ENCODE results near the gene HSD17B2. TPM values are rescaled to one million over a fixed set of nuclear protein-coding genes. Genes with fewer than 3 reads are reported as not detected.
"Not testable (repeated sequence)": the region's sequence is repeated elsewhere in the genome, so short reads cannot be mapped to it uniquely, and the experiment has no call there.

The HSD17B2 gene
- total RNA-seq, 2 experiments from 2014 or later = not detected

DNA sequence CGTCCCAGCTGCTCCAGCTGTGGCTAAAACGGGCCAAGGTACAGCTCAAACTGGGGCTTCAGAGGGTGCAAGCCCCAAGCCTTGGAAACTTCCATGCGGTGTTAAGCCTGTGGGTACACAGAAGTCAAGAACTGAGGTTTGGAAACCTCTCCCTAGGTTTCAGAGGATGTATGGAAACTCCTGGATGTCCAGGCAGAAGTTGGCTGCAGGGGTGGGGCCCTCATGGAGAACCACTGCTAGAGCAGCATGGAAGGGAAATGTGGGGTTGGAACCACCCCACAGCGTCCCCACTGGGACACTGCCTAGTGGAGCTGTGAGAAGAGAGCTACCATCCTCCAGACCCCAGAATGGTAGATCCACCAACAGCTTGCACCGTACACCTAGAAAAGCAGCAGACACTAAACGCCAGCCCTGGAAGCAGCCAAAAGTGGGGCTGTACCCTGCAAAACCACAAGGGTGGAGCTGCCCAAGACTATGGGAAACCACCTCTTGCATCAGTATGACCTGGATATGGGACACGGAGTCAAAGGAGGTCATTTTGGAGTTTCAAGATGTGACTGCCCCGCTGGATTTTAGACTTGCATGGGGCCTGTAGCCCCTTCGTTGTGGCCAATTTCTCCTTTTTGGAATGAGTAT is 26.0 kb upstream of the HSD17B2 start:
- H3K27me3 Mint-ChIP-seq = peaks cover 6% of the 10 kb centered on the region
- no peak for ATAC-seq (ENCODE audit: low read depth)

DNA sequence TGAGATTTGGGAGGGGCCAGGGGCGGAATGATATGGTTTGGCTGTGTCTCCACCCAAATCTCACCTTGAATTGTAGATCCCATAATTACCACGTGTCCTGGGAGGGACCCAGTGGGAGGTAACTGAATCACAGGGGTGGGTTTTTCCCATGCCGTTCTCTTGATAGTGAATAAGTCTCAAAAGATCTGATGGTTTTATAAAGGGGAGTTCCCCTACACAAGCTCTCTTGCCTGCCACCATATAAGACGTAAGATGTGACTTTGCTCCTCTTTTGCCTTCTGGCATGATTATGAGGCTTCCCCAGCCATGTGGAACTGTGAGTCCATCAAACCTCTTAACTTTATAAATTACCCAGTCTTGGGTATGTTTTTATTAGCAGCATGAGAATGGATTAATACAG is 25.3 kb upstream of the HSD17B2 start:
- H3K27me3 Mint-ChIP-seq; ATAC-seq (ENCODE audit: low read depth); POLR2A ChIA-PET; DNase-seq; H3K27ac Mint-ChIP-seq: not testable (repeated sequence)
- Mint-ChIP-seq H3K4me3 (peak overlapping the region; percentile 10), H3K4me1 (peaks cover 17% of the 10 kb centered on the region), H3K9me3 (peaks cover 21% of the 10 kb centered on the region), H3K36me3 (peaks cover 38% of the 10 kb centered on the region)

More for the DNA sequence above, 26.0 kb upstream of the HSD17B2 start:
- Mint-ChIP-seq H3K4me1 (peaks cover 17% of the 10 kb centered on the region), H3K4me3 (no peak overlapping the region), H3K9me3 (peaks cover 21% of the 10 kb centered on the region), H3K36me3 (peaks cover 44% of the 10 kb centered on the region), H3K27ac (no peak overlapping the region)
- POLR2A ChIA-PET = no interaction called here
- no peak for DNase-seq

DNA sequence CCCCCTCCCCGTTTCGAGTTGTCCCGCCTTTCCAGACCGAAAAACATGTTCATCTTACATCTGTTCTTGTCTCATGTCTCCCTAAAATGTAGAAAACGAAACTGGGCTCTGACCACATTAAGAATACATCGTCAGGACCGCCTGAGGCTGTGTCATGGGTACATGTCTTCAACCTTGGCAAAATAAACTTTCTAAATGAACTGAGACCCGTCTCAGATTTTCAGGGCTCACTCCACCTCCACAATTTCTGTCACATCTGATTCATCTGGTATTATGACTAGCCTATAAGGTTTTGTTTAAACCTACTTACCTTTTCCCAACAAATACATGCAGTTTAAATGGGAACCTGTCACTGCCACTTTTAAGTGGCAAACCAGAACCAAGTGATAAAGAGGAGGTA is 24.4 kb upstream of the HSD17B2 start:
- peaks cover 9% of the 10 kb centered on the region for H3K27me3 Mint-ChIP-seq
- ATAC-seq (ENCODE audit: low read depth) (no peak), DNase-seq (no peak)
- peaks cover 26% of the 10 kb centered on the region for H3K9me3 Mint-ChIP-seq
- H3K4me1 Mint-ChIP-seq = peaks cover 17% of the 10 kb centered on the region
- H3K36me3 Mint-ChIP-seq = peaks cover 36% of the 10 kb centered on the region
- peak overlapping the region; percentile 91 for H3K4me3 Mint-ChIP-seq
- peak overlapping the region; percentile 83 for H3K27ac Mint-ChIP-seq
- POLR2A ChIA-PET = interaction anchor here (1.0 kb wide), 1 partner anchor 13 kb away, joined by 3 read pairs; no protein-coding TSS in a partner anchor

DNA sequence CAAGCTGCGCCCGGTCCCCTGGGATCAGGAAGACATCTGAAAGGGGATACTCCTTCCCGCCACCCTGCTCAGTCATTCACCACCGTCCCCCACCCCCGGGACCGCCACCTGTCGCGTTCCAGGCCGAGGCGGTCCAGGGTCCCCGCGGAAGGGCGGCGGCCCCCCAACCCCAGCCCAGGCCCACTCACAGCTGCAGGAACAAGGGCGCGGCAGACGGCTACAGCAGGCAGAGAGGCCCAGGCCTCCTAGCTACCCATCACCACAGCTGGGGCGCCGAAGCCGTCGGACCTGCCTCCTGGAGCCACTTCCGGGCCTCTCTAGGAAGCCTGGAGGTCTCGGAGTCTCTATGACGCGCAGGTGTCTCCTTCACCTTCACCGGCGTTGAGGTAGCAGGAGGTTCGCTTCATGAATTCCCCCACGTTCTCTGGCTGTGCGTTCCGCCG is 23.8 kb upstream of the HSD17B2 start, which contains the start of gene SDR42E1:
Gene SDR42E1 (minus strand): TSS at position 272 of the 443 bp plus-strand sequence. CDS start 10,612 bp downstream, outside the sequence.
- DNase-seq (peak; percentile 74), ATAC-seq (ENCODE audit: low read depth) (peak; percentile 98)
- peaks cover 17% of the 10 kb centered on the region for H3K4me1 Mint-ChIP-seq
- POLR2A ChIA-PET = interaction anchor here (1.0 kb wide), 1 partner anchor 13 kb away, joined by 3 read pairs; no protein-coding TSS in a partner anchor
- H3K9me3 Mint-ChIP-seq = peaks cover 26% of the 10 kb centered on the region
- peak within 1 kb of the TSS; percentile 83 for H3K27ac Mint-ChIP-seq
- peaks cover 9% of the 10 kb centered on the region for H3K27me3 Mint-ChIP-seq
- peak within 1 kb of the TSS; percentile 91 for H3K4me3 Mint-ChIP-seq
- H3K36me3 Mint-ChIP-seq = peaks cover 32% of the 10 kb centered on the region

DNA sequence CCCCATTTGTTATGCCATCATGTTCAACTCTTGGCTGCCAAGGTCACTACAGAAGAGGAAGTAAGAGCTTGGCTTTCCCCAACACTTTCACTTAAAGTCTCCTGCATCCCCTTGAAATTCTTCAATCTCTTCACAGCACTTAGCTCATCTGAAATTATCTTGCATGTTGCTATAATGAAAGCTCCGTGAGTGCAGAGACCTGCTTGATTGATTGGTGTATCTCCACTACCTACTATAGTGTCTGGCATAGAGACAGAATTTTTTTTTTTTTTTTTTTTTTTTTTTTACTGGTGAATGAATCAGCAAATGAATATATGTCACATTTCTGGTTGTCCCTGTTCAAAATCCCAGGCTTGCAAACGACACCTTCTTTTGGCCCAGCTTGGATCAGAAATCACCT is 21.9 kb upstream of the HSD17B2 start:
- Mint-ChIP-seq H3K27me3 (peaks cover 12% of the 10 kb centered on the region), H3K4me3 (no peak overlapping the region), H3K9me3 (peaks cover 24% of the 10 kb centered on the region), H3K36me3 (peaks cover 20% of the 10 kb centered on the region), H3K27ac (no peak overlapping the region), H3K4me1 (peaks cover 15% of the 10 kb centered on the region)
- DNase-seq = no peak
- POLR2A ChIA-PET = no interaction called here
- ATAC-seq (ENCODE audit: low read depth) = no peak

DNA sequence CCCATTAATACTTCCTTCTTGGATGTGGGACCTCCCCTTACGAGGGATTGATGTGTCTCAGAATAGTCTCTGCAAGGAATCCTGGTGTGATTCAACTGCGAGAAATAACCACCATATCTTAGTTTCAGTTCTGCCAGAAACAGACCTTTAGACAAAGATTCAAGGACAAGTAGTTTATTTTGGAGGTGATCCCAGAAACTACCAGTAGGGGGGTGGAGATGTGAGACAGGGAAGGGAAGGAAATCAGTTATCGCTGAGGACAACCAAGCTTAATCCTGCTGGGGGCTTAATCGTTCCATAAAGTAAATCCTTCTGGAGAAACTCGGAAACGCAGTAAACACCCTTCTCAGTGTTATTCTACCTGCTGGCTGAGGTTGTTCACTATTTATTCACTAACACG is 18.8 kb upstream of the HSD17B2 start:
- DNase-seq = no peak
- no peak for ATAC-seq (ENCODE audit: low read depth)
- Mint-ChIP-seq H3K9me3 (peaks cover 13% of the 10 kb centered on the region), H3K27me3 (peaks cover 17% of the 10 kb centered on the region), H3K4me1 (peaks cover 8% of the 10 kb centered on the region), H3K27ac (no peak overlapping the region), H3K4me3 (no peak overlapping the region), H3K36me3 (peaks cover 1% of the 10 kb centered on the region)
- POLR2A ChIA-PET = no interaction called here

DNA sequence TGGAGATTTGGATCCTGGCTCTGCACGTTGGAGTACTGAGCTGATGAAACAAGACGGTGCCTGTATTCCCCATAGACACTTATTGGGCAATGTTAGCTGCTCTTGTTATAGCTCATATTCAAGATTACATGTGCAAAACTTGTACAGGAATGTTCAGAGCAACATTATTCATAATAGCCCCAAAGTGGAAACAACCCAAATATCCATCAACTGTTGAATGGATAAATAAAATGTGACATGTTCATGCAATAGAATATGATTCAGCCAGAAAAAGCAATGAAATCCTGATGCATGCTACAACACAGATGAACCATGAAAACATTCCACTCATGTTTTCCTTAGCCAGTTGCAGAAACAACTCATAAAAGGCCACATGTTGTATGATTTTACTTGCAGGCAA is 18.1 kb upstream of the HSD17B2 start:
- Mint-ChIP-seq H3K27me3 (peaks cover 17% of the 10 kb centered on the region), H3K27ac (no peak overlapping the region), H3K9me3 (peaks cover 12% of the 10 kb centered on the region), H3K4me1 (peaks cover 3% of the 10 kb centered on the region), H3K4me3 (no peak overlapping the region), H3K36me3 (no peaks in the 10 kb centered on the region)
- no peak for DNase-seq
- no peak for ATAC-seq (ENCODE audit: low read depth)
- POLR2A ChIA-PET = no interaction called here

DNA sequence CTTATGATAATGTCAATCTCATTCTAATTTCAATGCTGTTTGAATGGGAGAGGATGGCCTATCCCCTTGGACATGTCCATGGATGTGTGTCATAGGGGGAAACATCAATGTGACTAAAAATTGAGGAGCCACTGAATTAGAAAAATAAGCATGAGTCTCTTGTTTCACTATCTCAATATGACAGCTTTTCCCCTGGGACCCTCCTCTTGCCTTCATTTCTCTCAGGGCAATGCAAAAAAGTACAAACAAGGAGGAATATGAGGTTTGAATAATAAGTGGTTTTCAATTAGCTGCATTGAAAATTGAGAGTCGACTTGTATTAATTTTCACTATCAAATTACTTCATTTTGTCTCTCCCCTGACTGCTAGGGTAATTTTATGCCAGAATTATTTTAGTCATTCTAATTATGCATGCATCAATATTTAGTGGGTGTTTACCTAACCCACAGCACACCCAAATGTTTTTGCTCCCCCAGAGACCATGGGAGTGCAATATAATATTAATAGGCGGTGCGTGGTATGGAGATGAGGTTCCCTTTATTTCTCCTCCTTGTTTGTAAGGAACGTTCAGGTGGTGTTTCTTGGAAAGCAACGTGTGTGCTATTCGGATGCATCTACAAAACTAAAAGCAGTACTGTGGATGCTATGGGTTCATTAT is 17.0 kb upstream of the HSD17B2 start:
- H3K27me3 Mint-ChIP-seq = peaks cover 11% of the 10 kb centered on the region
- peaks cover under 1% of the 10 kb centered on the region for H3K4me1 Mint-ChIP-seq
- no peaks in the 10 kb centered on the region for H3K36me3 Mint-ChIP-seq
- ATAC-seq (ENCODE audit: low read depth) (no peak), DNase-seq (no peak)
- no peak overlapping the region for H3K27ac Mint-ChIP-seq
- POLR2A ChIA-PET = no interaction called here
- H3K9me3 Mint-ChIP-seq = peaks cover 5% of the 10 kb centered on the region
- no peak overlapping the region for H3K4me3 Mint-ChIP-seq

DNA sequence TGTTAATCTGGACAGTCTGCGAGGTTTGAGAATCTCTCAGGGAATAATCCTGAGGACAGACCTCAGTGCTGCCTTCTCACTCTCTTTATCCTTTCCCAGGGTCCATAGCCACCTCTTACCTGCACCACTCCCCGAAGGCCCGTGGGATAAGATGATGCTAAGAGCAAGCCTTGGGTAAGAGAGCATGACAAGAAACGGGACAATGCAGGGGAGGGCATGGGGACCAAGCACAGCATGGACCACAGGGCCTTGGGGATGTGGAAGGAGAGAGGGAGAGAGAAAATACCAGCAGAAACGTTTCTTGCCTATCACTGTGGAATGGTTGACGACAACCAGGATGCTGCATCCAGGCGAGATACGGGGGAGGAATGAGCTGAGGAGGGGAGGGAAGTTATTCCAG is 15.5 kb upstream of the HSD17B2 start:
- peaks cover 5% of the 10 kb centered on the region for H3K9me3 Mint-ChIP-seq
- DNase-seq = no peak
- ATAC-seq (ENCODE audit: low read depth) = no peak
- H3K27ac Mint-ChIP-seq = no peak overlapping the region
- no peaks in the 10 kb centered on the region for H3K4me1 Mint-ChIP-seq
- H3K4me3 Mint-ChIP-seq = no peak overlapping the region
- POLR2A ChIA-PET = no interaction called here
- H3K36me3 Mint-ChIP-seq = no peaks in the 10 kb centered on the region
- H3K27me3 Mint-ChIP-seq = peaks cover 16% of the 10 kb centered on the region

DNA sequence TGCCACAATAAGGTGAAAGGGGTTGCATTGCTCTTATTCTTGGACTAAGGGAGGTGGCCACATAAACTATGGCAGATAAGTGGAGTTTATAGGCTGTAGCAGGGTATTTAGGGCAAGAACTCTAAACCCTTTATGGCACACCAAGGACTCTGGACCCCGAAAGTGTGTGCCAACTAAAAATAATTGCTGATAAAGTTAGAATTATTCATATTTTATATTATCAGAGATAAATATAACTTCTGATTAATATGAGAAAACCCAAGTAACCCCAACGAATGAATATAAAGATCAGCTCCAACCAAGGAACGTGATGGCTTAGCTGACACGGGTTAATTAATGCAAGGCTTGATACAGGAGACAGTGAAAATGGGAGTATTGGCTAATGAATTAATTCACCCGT is 15.0 kb upstream of the HSD17B2 start:
- Mint-ChIP-seq H3K36me3 (no peaks in the 10 kb centered on the region), H3K4me3 (no peak overlapping the region), H3K27ac (no peak overlapping the region), H3K4me1 (no peaks in the 10 kb centered on the region), H3K9me3 (peaks cover 2% of the 10 kb centered on the region), H3K27me3 (peaks cover 15% of the 10 kb centered on the region)
- POLR2A ChIA-PET = no interaction called here
- DNase-seq = no peak
- no peak for ATAC-seq (ENCODE audit: low read depth)

DNA sequence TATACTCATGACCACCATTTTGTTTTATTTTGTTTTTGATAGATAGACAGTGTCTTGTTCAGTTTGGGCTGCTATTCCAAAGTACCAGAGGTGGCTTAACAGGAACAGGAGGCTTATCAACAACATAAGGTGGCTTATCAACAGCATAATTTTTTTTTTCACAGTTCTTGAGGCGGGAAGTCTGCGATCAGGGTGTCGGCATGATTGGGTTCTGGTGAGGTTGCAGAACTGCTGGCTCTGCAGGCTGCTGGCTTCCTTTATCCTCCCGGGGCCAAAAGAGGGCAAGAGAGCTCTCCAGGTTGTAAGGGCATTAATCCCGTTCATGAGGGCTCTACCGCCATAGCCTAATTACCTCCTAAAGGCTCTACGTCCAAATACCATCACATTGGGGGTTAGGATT is 11.8 kb upstream of the HSD17B2 start:
- H3K27ac Mint-ChIP-seq = no peak overlapping the region
- no peak for ATAC-seq (ENCODE audit: low read depth)
- H3K4me1 Mint-ChIP-seq = no peaks in the 10 kb centered on the region
- POLR2A ChIA-PET = no interaction called here
- H3K9me3 Mint-ChIP-seq = no peaks in the 10 kb centered on the region
- H3K4me3 Mint-ChIP-seq = no peak overlapping the region
- no peak for DNase-seq
- no peaks in the 10 kb centered on the region for H3K36me3 Mint-ChIP-seq
- H3K27me3 Mint-ChIP-seq = peaks cover 10% of the 10 kb centered on the region

DNA sequence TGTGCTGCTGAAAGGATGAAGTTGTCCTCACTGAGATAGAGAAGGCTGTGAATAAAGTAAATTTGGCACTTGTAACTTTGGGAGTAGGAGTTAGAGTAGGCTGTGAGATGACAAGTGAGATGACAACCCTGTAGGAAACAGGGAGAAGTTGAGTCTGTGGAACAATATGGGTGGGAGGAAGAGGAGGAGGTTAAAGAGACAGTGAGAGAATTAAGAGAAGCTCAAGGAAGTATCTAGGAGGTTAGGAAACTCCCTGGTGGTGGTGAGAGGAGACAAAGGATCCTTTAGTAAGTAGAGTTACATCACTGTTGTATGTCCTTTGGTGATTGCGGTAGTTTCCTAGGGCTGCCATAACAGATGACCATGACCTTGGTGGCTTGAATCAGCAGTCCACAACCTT is 10.7 kb upstream of the HSD17B2 start:
- DNase-seq = no peak
- H3K9me3 Mint-ChIP-seq = no peaks in the 10 kb centered on the region
- H3K27me3 Mint-ChIP-seq = peaks cover 6% of the 10 kb centered on the region
- ATAC-seq (ENCODE audit: low read depth) = no peak
- POLR2A ChIA-PET = no interaction called here
- H3K36me3 Mint-ChIP-seq = no peaks in the 10 kb centered on the region
- H3K4me3 Mint-ChIP-seq = no peak overlapping the region
- no peak overlapping the region for H3K27ac Mint-ChIP-seq
- H3K4me1 Mint-ChIP-seq = no peaks in the 10 kb centered on the region

DNA sequence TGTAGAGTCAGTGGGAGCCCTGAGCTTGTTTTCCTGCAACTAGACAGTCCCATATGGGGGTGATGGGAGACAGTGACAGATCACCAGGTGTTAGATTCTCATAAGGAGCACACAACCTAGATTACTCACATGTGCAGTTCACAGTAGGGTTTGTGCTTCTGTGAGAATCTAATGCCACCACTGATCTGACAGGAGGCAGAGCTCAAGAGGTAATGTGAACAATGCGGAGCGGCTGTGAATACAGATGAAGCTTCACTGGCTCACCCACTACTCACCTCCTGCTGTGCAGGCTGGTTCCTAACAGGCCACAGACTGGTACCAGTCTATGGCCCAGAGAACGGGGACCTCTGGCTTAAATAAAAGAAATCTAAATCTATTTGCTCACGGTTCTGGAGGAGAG is 10.2 kb upstream of the HSD17B2 start:
- Mint-ChIP-seq H3K27ac (no peak overlapping the region), H3K9me3 (no peaks in the 10 kb centered on the region), H3K4me1 (no peaks in the 10 kb centered on the region), H3K4me3 (no peak overlapping the region), H3K36me3 (no peaks in the 10 kb centered on the region), H3K27me3 (peaks cover 6% of the 10 kb centered on the region)
- POLR2A ChIA-PET = no interaction called here
- DNase-seq (no peak), ATAC-seq (ENCODE audit: low read depth) (no peak)

DNA sequence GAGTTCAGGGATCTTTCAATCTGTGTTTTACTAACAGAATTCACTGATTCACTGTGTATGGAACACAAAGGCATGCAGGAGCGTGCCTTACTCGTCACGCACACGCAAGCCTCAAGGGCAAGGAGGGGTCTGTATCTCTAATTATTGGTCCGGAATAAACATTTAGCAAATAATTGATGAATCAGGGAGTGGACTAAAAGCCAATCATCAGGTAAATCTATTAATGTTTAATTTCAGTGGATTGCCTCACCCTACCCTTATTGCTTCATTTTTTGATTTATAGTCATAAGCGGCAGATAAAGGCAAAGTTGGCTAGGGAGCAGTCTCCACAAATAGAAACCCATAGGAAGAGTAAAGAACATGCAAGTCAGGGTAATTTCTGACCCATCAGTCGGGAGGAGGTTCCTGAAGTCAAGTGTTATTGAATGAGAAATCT is 7.4 kb upstream of the HSD17B2 start:
- no peaks in the 10 kb centered on the region for H3K9me3 Mint-ChIP-seq
- ATAC-seq (ENCODE audit: low read depth) = no peak
- DNase-seq = no peak
- H3K4me3 Mint-ChIP-seq = no peak overlapping the region
- peaks cover 9% of the 10 kb centered on the region for H3K27me3 Mint-ChIP-seq
- H3K36me3 Mint-ChIP-seq = no peaks in the 10 kb centered on the region
- H3K27ac Mint-ChIP-seq = no peak overlapping the region
- POLR2A ChIA-PET = no interaction called here
- H3K4me1 Mint-ChIP-seq = no peaks in the 10 kb centered on the region
